Smooth muscle cell of the brain vasculature (primary cell): ENCODE data around the gene DUT.

Experiments used
- DNase-seq: peaks from one replicate; pipeline ENCODE4 v3.0.0-alpha.2; 2012; ENCODE audit warnings: low read depth, low spot score

Gene DUT

DNA sequence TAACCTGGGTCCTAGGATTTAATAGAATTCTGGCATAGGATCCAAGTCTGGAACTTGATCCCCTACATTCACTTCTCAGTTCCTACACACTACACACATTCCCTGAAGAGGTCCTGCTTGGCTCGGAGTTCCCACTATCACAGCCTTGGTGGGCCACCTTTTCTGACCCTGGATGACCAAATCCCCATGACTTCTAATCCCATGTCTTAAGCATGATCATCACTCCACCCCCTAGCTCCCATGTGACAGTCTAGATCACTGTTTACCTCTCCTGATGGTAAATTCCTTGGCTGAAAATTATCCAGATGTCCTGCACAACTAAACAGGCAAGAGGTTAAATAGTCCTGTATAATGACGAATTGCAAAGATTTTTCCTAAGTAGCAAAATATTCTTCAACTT, 40.3 kb downstream of the DUT start:
- DNase-seq, result no peak

- no peak for DNase-seq
Observed at GRCh38 chr15:48371961-48372360, 40.7 kb downstream of the DUT start.

- no peak for DNase-seq
Observed at GRCh38 chr15:48373821-48374451, 42.7 kb downstream of the DUT start.

GRCh38 chr15:48374472-48374871, 43.2 kb downstream of the DUT start:
- DNase-seq, result no peak

- DNase-seq, result no peak
Observed at GRCh38 chr15:48375767-48376166, 44.5 kb downstream of the DUT start.

- no peak for DNase-seq
Observed at GRCh38 chr15:48380198-48380597, 49.0 kb downstream of the DUT start.

- no peak for DNase-seq
Observed at GRCh38 chr15:48381861-48382260, 50.6 kb downstream of the DUT start.

DNA sequence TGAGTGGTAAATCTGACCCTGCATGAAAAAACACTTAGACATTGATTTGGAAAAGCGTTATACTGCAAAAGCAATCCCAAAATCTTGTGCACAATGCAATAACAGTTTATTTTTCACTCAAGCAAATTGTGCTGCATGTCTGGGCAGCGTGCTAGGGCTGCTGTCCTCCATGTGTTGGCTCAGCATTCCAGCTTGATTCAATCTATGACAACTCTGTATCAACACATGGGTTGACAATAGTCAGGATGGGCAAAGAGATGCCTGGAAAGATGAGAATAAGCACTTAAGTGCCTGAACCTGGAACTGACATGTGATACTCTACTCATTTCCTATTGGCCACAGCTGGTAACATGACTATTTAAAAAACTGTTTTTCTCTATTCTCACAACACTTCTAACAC, 51.8 kb downstream of the DUT start:
- no peak for DNase-seq

GRCh38 chr15:48384616-48385015, 53.4 kb downstream of the DUT start:
- no peak for DNase-seq

DNA sequence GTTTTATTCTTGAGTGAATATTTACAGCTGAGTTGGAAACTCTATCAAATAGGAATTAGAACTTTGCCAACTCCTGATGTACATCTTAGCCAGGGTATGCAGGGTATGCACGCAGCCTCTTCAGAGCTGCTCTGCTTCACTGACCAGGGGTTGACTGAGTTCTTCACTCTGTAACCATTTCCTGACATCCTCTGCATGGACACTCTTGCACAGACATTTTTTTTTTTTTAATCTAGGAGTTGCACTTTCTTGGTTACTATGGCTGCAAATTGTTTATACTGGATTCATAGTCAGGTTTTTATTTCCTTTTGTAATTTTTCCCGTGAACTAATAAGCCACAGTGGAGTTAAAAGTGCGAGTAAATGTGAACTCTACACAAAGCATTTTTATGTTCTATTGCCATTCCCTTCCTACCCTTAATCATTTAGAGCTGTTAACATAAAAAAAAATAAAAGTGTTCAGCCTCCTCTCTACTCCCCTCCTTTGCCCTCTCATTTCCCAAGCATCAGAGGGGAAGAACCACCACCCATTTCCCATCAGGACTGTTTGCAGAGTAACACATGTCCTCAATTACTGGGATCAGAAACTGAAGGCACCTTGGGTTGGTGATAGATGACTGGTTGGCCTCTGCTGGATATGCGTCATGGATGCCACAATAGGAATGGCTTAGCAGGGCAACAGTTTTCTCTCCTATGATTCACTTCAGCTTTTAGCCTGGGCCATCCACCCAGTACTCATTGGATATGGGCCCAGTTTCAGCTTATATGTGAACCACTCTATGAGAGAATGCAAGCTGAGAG, 54.0 kb downstream of the DUT start:
- DNase-seq, result no peak

DNA sequence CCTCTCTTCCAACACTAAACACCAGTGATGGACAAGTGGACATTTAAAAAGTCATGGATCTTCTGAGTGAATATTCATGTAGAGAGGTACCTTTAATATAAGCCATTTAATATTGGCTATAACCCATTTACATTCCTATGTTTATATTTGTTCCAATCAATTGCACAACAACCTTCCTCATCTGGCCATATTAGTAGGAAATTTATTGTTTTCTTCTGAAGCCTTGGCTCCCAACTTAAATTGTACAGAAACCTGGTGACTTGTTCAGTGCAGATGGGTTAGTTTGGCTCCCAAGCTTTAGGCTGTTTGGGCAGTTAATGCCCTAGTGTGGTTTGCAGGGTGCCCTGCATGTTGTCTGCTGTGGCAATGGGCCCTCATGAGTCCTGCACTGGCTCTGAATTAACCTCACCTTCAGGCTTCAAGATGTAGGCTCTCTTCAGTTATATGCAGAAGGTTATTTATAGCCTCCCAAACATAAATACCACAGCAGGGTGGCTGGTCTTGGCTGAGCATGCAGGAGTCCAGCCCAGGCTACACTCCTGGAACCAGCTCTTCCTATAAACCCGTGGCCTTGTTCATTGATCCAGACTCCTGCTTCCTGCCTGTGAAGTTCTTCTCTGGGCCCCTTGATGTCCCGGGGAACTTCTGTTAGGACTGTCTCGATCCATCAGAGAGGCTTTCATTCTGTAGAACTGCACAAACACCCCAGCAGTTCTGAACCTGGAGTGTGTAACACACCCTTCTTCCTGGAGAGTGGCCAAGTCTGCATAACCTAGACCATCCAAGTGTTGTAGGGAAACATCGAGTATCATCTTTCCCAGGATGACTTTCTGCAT, 57.0 kb downstream of the DUT start:
- DNase-seq, result no peak

- no peak for DNase-seq
Observed at GRCh38 chr15:48388910-48389309, 57.7 kb downstream of the DUT start.

DNA sequence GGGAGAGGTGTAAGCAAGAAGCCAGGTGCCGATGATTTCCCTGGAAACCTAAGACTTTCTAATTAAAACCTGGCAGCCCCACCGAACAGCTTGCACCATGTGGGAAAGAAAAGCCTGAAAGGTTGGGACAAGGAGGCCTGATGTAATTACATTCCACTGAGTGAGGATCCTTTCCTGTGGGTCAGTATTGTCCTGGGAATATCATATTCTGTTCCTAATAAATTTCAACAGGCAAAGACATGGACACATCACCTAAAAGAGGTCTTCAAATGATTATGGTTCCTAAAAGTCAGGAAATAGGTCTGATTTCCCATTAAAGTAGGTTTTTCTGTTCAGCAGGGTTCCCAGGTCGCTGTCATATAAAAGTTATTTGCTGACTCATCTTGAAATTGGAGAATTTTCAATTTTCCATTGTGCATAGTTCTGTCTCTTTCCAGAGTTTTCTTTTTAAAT, 58.5 kb downstream of the DUT start:
- DNase-seq, result no peak

- no peak for DNase-seq
Observed at GRCh38 chr15:48391950-48392349, 60.7 kb downstream of the DUT start.

- no peak for DNase-seq
Observed at GRCh38 chr15:48392356-48392755, 61.1 kb downstream of the DUT start.
